Smooth muscle cell (in vitro differentiated cells): ENCODE data around the gene RAET1L. TPM values are rescaled to one million over a fixed set of nuclear protein-coding genes. Genes with fewer than 3 reads are reported as not detected.

Source experiments
- DNase-seq: peaks from one replicate; lab custom pipeline; 2025; ENCODE audit not compliant: unreplicated experiment; lab: John Stamatoyannopoulos, UW
- H2AFZ ChIP-seq: fragments of 200-600 bp; sonication (generic); 2 replicates; pipeline ENCODE4 v1.6.0; 2016; ENCODE audit warnings: antibody characterized with exemption, low read depth, mild to moderate bottlenecking
- H3F3A ChIP-seq: fragments of 200-600 bp; sonication (generic); 2 replicates; pipeline ENCODE4 v1.6.0; 2017; ENCODE audit warnings: antibody characterized with exemption, low read depth
- H3K27ac ChIP-seq: fragments of 200-600 bp; sonication (generic); 2 replicates; pipeline ENCODE4 v1.5.1; 2016; ENCODE audit warnings: low read depth, mild to moderate bottlenecking
- H3K27me3 ChIP-seq: fragments of 200-600 bp; sonication (generic); 2 replicates; pipeline ENCODE4 v1.6.1; 2016; ENCODE audit warnings: low read depth, mild to moderate bottlenecking
- H3K36me3 ChIP-seq: fragments of 200-600 bp; sonication (generic); 2 replicates; pipeline ENCODE4 v1.5.1; 2016; ENCODE audit warnings: low read depth
- H3K4me1 ChIP-seq: fragments of 200-600 bp; sonication (generic); 2 replicates; pipeline ENCODE4 v1.5.1; 2016; ENCODE audit warnings: low read depth
- H3K4me2 ChIP-seq: fragments of 200-600 bp; sonication (generic); 2 replicates; pipeline ENCODE4 v1.6.0; 2016; ENCODE audit warnings: mild to moderate bottlenecking
- H3K4me3 ChIP-seq: fragments of 200-600 bp; sonication (generic); 2 replicates; pipeline ENCODE4 v1.5.1; 2016; ENCODE audit warnings: mild to moderate bottlenecking
- H3K79me2 ChIP-seq: fragments of 200-600 bp; sonication (generic); 2 replicates; pipeline ENCODE4 v1.6.0; 2016; ENCODE audit warnings: low read depth, mild to moderate bottlenecking
- H3K9ac ChIP-seq: fragments of 200-600 bp; sonication (generic); 2 replicates; pipeline ENCODE4 v1.6.0; 2016; ENCODE audit warnings: low read depth
- H3K9me3 ChIP-seq: fragments of 200-600 bp; sonication (generic); replicated peaks from 2 replicates; pipeline ENCODE4 v1.5.1; 2016; ENCODE audit warnings: low read depth
- H4K20me1 ChIP-seq: fragments of 200-600 bp; sonication (generic); 2 replicates; pipeline ENCODE4 v1.6.0; 2016; ENCODE audit warnings: low read depth
- WGBS: methylation state at CpG from one replicate; pipeline ENCODE4 v1.1.7; 2016; ENCODE audit warnings: low lambda C conversion rate; 5-methylcytosine and 5-hydroxymethylcytosine counted together
- polyA plus RNA-seq: library from polyadenylated mRNA; unstranded; fragments of >200 nt; fragmentation: Nextera tagmentation; extraction: Ambion mirVana; gene quantifications from 2 replicates; pipeline ENCODE4 v1.2.1, GENCODE V29; 2016
- total RNA-seq: library from RNA; depleted of rRNA; stranded (reverse); fragments of >200 nt; gene quantifications from 2 replicates; pipeline ENCODE4 v1.2.3, GENCODE V29; 2014
- TF ChIP-seq, protein P1 (sequence below): fragments of 200-600 bp; sonication (generic); IDR thresholded peaks from 2 replicates; pipeline ENCODE4 v1.5.1; 2017; ENCODE audit warnings: borderline replicate concordance, mild to moderate bottlenecking, antibody characterized with exemption; ENCODE audit not compliant: insufficient read depth, poor library complexity, severe bottlenecking

The RAET1L gene
- total and polyA plus RNA-seq, 2 experiments from 2014 or later, result 0.23 to 3.6 TPM

DNA sequence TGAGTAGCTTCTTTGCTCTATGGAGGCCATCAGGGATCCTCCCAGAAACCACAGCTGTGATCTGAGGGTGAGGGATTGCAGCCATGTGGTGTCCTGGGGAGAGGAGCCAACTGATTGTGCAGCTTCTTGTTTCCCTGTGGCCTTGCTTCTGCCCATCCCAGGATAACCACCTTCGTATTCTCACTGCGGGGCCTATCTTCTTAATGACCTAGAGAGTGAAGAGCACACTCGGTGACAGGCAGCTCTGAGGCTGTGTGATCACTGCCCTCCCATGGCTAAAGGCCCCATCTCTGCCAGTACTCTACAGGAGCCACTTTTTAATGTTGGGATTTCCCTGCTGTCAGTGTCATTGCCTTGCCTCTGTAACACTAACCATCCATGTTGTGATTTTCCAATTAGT is 5.3 kb upstream of the RAET1L start:
- H3K4me1 ChIP-seq, result no peaks in the 10 kb centered on the region
- H2AFZ ChIP-seq, result no peak overlapping the region
- H3K27ac ChIP-seq, result no peak overlapping the region
- peaks cover 82% of the 10 kb centered on the region for H3K27me3 ChIP-seq
- H3K36me3 ChIP-seq, result no peaks in the 10 kb centered on the region
- no peaks in the 10 kb centered on the region for H3F3A ChIP-seq
- H3K9ac ChIP-seq, result no peak overlapping the region
- H4K20me1 ChIP-seq, result no peaks in the 10 kb centered on the region
- no peaks in the 10 kb centered on the region for H3K79me2 ChIP-seq
- WGBS, result 70% methylated on average over 3 of the region's 3 CpGs
- no peaks in the 10 kb centered on the region for H3K9me3 ChIP-seq
- DNase-seq, result no peak
- TF ChIP-seq, protein P1, sequence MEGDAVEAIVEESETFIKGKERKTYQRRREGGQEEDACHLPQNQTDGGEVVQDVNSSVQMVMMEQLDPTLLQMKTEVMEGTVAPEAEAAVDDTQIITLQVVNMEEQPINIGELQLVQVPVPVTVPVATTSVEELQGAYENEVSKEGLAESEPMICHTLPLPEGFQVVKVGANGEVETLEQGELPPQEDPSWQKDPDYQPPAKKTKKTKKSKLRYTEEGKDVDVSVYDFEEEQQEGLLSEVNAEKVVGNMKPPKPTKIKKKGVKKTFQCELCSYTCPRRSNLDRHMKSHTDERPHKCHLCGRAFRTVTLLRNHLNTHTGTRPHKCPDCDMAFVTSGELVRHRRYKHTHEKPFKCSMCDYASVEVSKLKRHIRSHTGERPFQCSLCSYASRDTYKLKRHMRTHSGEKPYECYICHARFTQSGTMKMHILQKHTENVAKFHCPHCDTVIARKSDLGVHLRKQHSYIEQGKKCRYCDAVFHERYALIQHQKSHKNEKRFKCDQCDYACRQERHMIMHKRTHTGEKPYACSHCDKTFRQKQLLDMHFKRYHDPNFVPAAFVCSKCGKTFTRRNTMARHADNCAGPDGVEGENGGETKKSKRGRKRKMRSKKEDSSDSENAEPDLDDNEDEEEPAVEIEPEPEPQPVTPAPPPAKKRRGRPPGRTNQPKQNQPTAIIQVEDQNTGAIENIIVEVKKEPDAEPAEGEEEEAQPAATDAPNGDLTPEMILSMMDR, result no peak
- no peak overlapping the region for H3K4me3 ChIP-seq
- no peak overlapping the region for H3K4me2 ChIP-seq

DNA sequence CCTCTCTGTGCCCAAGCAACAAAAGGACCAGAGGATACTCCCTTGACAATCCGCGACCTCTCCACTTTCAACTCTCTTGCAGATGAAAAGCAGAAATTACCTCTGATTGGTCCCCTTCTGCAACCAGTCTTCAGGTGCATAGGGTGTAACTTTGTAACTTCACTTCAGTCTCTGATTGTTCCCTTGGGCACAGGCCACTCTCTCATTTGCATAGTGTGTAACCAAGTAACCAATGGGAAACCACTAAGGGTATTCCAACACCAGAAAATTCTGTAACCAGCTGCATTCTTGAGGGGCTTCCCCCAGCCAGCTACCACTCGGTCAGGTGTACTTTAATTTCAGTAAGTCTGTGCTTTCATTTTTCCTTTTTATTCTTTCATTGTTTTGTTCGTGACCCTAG is 4.4 kb upstream of the RAET1L start:
- Histone ChIP-seq H3K27ac (no peak overlapping the region), H2AFZ (no peak overlapping the region), H4K20me1 (no peaks in the 10 kb centered on the region), H3K4me1 (no peaks in the 10 kb centered on the region), H3F3A (no peaks in the 10 kb centered on the region), H3K9me3 (no peaks in the 10 kb centered on the region), H3K9ac (no peak overlapping the region), H3K4me3 (no peak overlapping the region), H3K4me2 (no peak overlapping the region), H3K79me2 (no peaks in the 10 kb centered on the region), H3K36me3 (no peaks in the 10 kb centered on the region), H3K27me3 (peaks cover 75% of the 10 kb centered on the region)
- DNase-seq, result no peak
- WGBS, result 75% methylated on average over 4 of the region's 4 CpGs
- TF ChIP-seq, protein P1, result no peak

DNA sequence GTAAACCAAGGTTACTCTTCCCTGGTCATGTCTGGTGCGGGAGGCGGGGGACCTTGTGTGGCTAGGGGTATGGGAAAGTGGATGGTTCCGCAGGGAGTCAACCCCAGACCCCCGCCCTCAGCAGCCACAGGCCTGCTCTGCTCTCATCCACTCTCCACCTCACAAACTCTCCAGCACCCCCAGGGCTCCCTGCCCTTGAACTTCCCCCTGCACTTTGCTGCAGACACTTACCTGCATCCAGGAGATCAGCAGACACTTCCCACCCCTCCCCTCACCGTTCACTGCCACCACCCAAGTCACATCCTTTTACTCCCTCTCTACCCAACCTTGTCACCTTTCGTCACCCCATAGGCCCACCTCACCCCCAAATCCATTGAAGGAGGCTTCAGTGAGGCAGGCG is 3.9 kb upstream of the RAET1L start:
- no peaks in the 10 kb centered on the region for H3K9me3 ChIP-seq
- H3F3A ChIP-seq, result no peaks in the 10 kb centered on the region
- WGBS, result 88% methylated on average over 7 of the region's 7 CpGs
- peaks cover 70% of the 10 kb centered on the region for H3K27me3 ChIP-seq
- H3K36me3 ChIP-seq, result no peaks in the 10 kb centered on the region
- H3K9ac ChIP-seq, result no peak overlapping the region
- no peak overlapping the region for H3K4me3 ChIP-seq
- no peak overlapping the region for H2AFZ ChIP-seq
- TF ChIP-seq, protein P1, result no peak
- no peaks in the 10 kb centered on the region for H3K79me2 ChIP-seq
- H3K27ac ChIP-seq, result no peak overlapping the region
- no peaks in the 10 kb centered on the region for H3K4me1 ChIP-seq
- no peak for DNase-seq
- H3K4me2 ChIP-seq, result no peak overlapping the region
- no peaks in the 10 kb centered on the region for H4K20me1 ChIP-seq

DNA sequence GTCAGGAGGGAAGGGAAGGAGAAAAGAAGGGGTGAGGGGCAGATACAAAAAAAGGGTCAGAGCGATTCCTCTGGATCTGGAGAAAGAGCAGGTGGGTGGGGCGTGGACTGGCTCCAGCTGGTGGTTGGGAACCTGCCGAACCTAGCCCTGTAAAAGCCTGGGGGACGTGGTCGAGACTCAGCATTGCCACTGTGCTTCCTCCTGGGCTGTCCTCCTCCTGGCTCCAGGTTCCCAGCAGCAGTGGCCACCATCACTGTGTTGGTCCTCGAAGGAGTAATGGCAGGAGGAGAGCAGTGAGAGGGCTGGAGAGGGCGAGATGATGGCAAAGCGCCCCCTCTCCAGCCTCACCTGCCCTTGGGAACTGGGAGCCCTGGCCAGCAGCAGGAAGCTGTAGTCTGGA is 3.5 kb upstream of the RAET1L start:
- TF ChIP-seq, protein P1, result no peak
- WGBS, result 86% methylated on average over 8 of the region's 8 CpGs
- Histone ChIP-seq H3K36me3 (no peaks in the 10 kb centered on the region), H3K9me3 (no peaks in the 10 kb centered on the region), H3K4me1 (no peaks in the 10 kb centered on the region), H3K4me3 (no peak overlapping the region), H3K27ac (no peak overlapping the region), H3K9ac (no peak overlapping the region), H3K79me2 (no peaks in the 10 kb centered on the region), H3K27me3 (peaks cover 65% of the 10 kb centered on the region), H2AFZ (no peak overlapping the region), H3K4me2 (no peak overlapping the region), H4K20me1 (no peaks in the 10 kb centered on the region), H3F3A (no peaks in the 10 kb centered on the region)
- no peak for DNase-seq
